Activated naive CD8-positive, alpha-beta T cell treated with anti-CD3 and anti-CD28 coated beads, Interleukin-2, amount 10 ng/mL, durations not matched to agents 7 days and 5 days (primary cell): ENCODE results near the gene RASGEF1C. TPM values are rescaled to one million over a fixed set of nuclear protein-coding genes. Genes with fewer than 3 reads are reported as not detected.

ENCODE experiments used
- ATAC-seq: fragments of 150-1000 bp; cut with Tn5 transposase; one replicate; pipeline ENCODE4 v1.10.0; 2021; ENCODE audit warnings: low read depth, moderate library complexity
- POLR2A ChIA-PET: fragments of 350-600 bp; sonication (Branson Sonifier 250); formaldehyde crosslinking; loops from one replicate; lab custom pipeline; 2021; ENCODE audit warnings: antibody characterized with exemption; lab: Charles Lee
- DNase-seq: peaks from one replicate; pipeline ENCODE4 v3.0.0; 2021
- H3K27ac Mint-ChIP-seq: one replicate; pipeline ENCODE4 v1.8.0; 2022; ENCODE audit warnings: mild to moderate bottlenecking, mixed read lengths
- H3K27me3 Mint-ChIP-seq: one replicate; pipeline ENCODE4 v1.8.0; 2022; ENCODE audit warnings: mild to moderate bottlenecking, moderate library complexity, mixed read lengths
- H3K36me3 Mint-ChIP-seq: one replicate; pipeline ENCODE4 v1.8.0; 2021; ENCODE audit warnings: mild to moderate bottlenecking, mixed read lengths
- H3K4me1 Mint-ChIP-seq: one replicate; pipeline ENCODE4 v1.8.0; 2021; ENCODE audit warnings: mixed read lengths
- H3K4me3 Mint-ChIP-seq: one replicate; pipeline ENCODE4 v1.8.0; 2022; ENCODE audit warnings: mild to moderate bottlenecking, moderate library complexity, mixed read lengths
- H3K9me3 Mint-ChIP-seq: one replicate; pipeline ENCODE4 v1.8.0; 2021; ENCODE audit warnings: mixed read lengths
- total RNA-seq, 2 experiments: library from RNA; stranded (reverse); gene quantifications; one replicate each; pipeline ENCODE4 v1.2.3, GENCODE V29; 2021

The RASGEF1C gene
- total RNA-seq, 2 experiments from 2014 or later: not detected

DNA sequence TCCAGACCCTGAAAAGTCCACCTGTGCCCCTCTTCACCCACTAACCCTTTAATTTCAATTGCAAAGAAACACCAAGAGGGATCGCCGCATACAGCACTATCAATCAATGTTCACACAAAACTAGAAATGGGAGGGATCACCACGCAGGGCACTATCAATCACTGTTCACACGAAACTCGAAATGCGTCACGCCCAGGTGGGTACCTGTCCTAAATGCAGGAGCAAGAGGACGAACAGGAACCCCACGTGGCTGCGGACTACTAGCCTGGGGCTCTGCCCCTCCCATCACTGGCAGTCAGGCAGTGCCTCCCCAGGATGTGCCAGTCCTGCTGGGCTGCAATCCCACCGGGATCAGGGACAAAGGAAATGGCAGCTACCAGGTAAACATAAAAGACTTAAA lies 28.2 kb downstream of the RASGEF1C start:
- DNase-seq (no peak), ATAC-seq (no peak)
- Mint-ChIP-seq H3K27me3 (no peaks in the 10 kb centered on the region), H3K36me3 (no peaks in the 10 kb centered on the region), H3K27ac (no peak overlapping the region), H3K9me3 (peaks cover 1% of the 10 kb centered on the region), H3K4me1 (no peaks in the 10 kb centered on the region), H3K4me3 (no peak overlapping the region)
- POLR2A ChIA-PET: no interaction called here

DNA sequence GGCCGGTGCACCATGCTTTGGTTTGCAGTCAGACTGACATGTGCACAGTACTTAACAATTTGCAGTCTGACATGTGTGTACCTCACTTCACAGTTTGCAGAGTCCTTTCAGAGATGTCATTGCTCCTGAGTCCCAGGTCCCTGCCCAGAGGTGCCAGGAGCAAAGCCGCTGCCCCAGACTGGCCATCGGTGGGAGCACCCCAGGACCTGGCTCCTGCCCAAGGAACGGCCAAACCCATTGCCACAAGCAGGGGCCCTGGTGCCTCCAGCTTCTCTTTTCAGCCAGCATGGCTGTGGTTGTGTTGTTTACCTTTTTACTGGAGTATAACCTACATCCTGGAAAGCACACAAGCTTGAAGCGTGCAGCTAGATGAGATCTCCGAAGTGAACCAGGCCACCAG lies 28.6 kb downstream of the RASGEF1C start:
- DNase-seq (no peak), ATAC-seq (no peak)
- POLR2A ChIA-PET: no interaction called here
- H3K4me3 Mint-ChIP-seq: no peak overlapping the region
- H3K27ac Mint-ChIP-seq: no peak overlapping the region
- no peaks in the 10 kb centered on the region for H3K27me3 Mint-ChIP-seq
- H3K36me3 Mint-ChIP-seq: no peaks in the 10 kb centered on the region
- H3K4me1 Mint-ChIP-seq: no peaks in the 10 kb centered on the region
- peaks cover 1% of the 10 kb centered on the region for H3K9me3 Mint-ChIP-seq

DNA sequence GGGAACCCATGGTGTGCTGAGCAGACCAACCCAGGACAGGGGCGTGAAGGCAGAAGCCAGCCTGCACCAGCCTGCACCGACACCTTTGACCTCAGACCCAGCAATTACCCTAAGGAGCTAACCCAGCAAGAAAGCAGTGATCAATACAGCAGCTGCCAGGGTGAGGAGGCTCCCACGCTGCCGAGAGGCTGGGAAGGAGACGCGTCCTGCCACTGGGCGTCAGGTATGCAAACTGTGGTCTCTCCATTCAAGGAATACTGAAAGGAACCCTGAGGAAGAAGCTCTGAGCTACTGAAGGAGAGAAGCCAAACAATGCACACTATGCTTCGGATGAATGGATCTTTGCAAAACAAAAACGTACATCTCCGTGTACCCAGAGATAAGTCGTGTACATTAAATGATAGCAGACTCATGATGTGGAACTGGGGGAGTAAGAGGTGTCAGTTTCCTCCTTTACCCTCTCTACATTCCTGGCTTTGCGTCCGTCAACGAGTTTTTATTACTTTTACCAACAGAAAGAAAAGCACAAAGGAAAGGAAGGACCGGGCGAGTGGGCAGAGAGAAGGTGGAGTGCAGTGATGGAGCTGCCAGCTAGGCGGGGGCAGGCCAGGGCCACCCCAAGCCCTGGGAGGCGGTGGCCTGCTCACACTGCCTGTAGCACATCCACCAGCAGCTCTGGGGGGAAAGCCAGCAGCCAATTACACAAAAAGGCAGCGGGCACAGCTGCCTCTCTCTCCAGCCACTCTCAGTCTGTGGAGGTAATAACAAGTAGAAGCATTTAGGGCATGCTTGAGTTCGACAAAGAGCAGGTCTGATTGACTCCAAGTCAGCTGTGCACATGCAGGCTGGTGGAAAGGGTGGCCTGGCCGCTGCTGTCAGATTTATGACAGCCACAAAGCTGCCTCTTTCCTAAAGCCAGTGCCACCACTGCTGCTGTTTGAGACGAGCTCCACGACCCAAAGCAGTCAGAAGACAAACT lies 29.3 kb downstream of the RASGEF1C start:
- no peak for ATAC-seq
- Mint-ChIP-seq H3K4me3 (no peak overlapping the region), H3K36me3 (no peaks in the 10 kb centered on the region), H3K27me3 (no peaks in the 10 kb centered on the region), H3K4me1 (no peaks in the 10 kb centered on the region), H3K9me3 (peaks cover 1% of the 10 kb centered on the region), H3K27ac (no peak overlapping the region)
- POLR2A ChIA-PET: no interaction called here
- no peak for DNase-seq

DNA sequence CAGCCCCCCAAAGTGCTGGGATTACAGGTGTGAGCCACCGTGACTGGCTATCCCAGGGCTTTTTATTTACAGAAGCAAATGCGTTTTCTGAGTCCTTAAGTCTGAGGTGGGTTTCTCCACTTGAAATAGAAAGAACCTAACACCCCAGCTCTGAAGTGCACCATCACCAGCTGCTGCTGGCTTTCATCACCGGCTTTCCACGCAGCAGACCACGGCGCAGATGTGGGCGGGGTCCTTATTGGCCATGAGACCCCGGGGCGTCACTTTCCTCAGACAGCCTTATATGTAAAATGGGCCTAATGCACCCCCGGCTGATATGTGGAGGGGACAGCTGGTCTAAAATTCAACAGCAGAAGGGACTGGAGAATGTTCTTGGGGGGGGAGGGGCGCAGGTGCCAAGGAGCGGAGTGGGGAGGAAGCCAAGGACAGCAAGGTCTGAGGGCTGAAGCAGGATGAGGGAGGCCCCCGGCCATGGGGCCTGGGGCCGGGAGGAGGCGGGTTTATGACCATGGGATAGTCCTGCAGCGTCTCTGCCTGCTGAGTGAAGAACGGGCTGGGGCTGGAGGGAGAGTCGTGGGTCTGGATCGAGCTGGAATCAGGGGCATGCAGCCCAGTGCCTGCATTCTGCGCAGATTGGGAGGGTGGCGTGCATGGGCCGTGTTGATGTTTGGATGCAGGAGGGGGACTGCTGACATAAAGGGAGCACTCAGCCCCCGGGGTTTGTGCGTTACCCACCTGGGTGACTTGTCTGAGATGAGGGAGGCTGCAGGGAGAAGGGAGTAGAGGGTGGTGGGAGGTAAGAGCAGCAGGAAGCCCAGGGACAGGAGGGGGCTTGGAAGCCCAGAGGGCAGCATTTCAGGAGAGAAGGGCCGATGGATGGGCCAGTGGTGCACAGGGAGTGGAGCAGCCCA lies 30.2 kb downstream of the RASGEF1C start:
- Mint-ChIP-seq H3K36me3 (no peaks in the 10 kb centered on the region), H3K9me3 (peaks cover 1% of the 10 kb centered on the region), H3K4me3 (no peak overlapping the region), H3K27ac (no peak overlapping the region), H3K27me3 (no peaks in the 10 kb centered on the region), H3K4me1 (no peaks in the 10 kb centered on the region)
- POLR2A ChIA-PET: no interaction called here
- DNase-seq: no peak
- no peak for ATAC-seq

DNA sequence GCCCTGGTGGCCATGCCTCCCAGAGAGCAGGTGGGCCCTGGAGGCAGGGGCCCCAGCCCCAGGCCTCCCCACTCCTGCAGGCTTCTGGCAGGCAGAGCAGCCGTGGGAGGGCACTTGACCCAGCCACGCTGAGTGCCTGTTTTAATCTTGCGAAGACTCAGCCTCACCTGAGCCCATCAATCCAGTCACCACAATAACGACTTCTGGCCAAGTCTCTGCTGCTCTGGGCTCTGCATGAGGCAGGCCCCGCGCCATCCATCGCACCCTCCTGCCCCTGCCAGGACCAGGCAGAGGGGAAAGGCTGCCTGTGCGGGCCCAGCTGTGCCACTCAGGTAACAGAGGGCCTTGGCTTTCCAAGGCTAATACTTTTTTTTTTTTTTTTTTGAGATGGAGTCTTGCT lies 32.8 kb downstream of the RASGEF1C start:
- Mint-ChIP-seq H3K9me3 (no peaks in the 10 kb centered on the region), H3K4me3 (no peak overlapping the region), H3K27me3 (no peaks in the 10 kb centered on the region), H3K36me3 (no peaks in the 10 kb centered on the region), H3K27ac (no peak overlapping the region), H3K4me1 (no peaks in the 10 kb centered on the region)
- DNase-seq (no peak), ATAC-seq (no peak)
- POLR2A ChIA-PET: no interaction called here

DNA sequence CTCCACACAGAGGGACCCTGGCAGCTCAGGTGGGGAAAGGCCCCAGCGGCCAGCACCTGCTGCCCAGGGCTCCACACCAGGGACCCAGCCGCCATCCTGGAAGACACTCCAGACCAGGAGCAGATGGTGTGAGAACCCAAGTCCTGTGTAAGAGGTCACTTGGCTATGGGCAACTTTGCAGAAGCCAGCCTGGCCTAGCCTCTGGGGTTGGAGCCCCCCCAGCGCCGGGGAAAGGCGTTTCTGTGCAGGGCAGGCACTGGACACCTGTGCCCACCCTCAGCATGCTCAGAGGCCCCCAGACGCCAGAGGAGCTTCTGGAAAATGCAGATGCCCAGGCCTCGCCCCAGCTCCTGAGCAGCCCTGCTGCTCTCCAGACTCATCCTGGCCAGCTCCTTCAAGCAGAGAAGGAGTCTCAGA lies 34.0 kb downstream of the RASGEF1C start:
- no peaks in the 10 kb centered on the region for H3K4me1 Mint-ChIP-seq
- POLR2A ChIA-PET: no interaction called here

DNA sequence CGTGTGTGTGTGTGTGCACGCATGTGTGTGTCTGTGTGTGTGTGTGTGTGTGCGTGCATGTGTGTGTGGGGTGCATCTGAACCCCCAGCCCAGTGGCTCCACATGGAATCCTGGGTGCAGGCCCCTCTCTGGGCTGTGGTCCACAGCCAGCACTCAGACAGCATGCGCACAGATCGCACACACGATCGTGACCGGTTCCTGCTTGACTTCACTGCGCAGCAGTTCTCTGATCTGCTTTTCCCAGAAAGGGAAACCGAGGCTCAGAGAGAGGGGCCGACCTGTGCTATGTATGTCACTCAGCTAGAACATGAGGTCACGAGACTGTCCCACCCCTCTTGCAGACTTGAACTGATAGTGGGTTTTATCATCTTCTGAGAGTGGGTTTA lies 34.4 kb downstream of the RASGEF1C start:
- Mint-ChIP-seq H3K27me3 (no peaks in the 10 kb centered on the region), H3K9me3 (no peaks in the 10 kb centered on the region), H3K4me3 (no peak overlapping the region), H3K27ac (no peak overlapping the region), H3K36me3 (no peaks in the 10 kb centered on the region), H3K4me1 (no peaks in the 10 kb centered on the region)
- no peak for ATAC-seq
- POLR2A ChIA-PET: no interaction called here
- DNase-seq: no peak

More for the DNA sequence above, 34.0 kb downstream of the RASGEF1C start:
- H3K27ac Mint-ChIP-seq: no peak overlapping the region
- no peak overlapping the region for H3K4me3 Mint-ChIP-seq
- no peak for ATAC-seq
- no peaks in the 10 kb centered on the region for H3K9me3 Mint-ChIP-seq
- no peaks in the 10 kb centered on the region for H3K36me3 Mint-ChIP-seq
- H3K27me3 Mint-ChIP-seq: no peaks in the 10 kb centered on the region
- no peak for DNase-seq

DNA sequence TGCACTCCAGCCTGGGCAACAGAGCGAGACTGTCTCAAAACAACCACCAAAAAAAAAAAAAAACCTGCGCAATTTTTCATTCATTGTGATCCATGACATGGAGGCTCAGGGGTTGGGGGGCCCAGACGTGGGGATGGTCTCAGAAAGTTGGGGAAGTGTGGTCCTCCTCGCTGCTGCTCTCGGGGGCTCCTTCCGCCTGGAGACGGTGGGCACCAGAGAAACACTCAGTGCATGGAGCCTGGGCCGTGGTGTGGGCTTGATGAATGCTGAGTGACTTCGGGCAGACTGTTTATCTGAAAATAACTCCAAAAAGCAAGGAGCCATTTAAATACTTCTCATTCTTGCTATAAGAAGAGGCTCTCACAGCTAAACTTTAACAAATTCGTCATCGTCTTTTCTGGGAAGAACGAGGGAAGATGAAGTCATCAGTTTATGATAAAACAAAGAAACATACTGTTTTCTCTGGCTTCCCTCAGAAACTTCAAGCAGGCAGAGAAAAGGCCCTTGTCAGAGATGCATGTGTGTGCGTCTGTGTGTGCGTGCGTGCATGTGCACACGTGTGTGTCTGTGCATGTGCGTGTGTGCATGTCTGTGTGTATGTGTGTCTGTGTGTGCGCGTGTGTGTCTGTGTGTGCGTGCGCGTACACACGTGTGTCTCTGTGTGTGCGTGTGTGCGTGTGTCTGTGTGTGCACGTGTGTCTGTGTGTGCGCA lies 35.0 kb downstream of the RASGEF1C start:
- Mint-ChIP-seq H3K4me1 (no peaks in the 10 kb centered on the region), H3K9me3 (no peaks in the 10 kb centered on the region), H3K27me3 (no peaks in the 10 kb centered on the region), H3K27ac (no peak overlapping the region), H3K36me3 (no peaks in the 10 kb centered on the region), H3K4me3 (no peak overlapping the region)
- no peak for ATAC-seq
- DNase-seq: no peak
- POLR2A ChIA-PET: no interaction called here

DNA sequence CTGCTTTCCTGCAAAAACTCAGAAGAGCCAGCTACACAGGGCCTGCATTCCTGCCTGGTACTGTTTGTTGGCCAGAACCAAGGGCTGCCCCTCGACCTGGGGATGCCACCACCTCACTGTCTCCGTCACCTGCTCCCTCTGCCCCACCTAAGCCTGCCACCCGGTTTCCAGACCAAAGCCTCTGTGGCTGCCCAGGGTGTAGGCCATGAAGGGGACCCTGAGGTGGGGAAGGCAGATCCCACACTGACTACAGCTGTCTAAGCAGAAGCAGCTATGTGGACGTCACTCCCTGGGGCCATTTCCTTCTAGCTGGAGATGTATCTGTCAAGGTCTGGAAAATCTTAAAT lies 35.8 kb downstream of the RASGEF1C start:
- no peaks in the 10 kb centered on the region for H3K36me3 Mint-ChIP-seq
- no peaks in the 10 kb centered on the region for H3K4me1 Mint-ChIP-seq
- H3K27me3 Mint-ChIP-seq: no peaks in the 10 kb centered on the region
- H3K9me3 Mint-ChIP-seq: no peaks in the 10 kb centered on the region
- POLR2A ChIA-PET: no interaction called here
- no peak overlapping the region for H3K27ac Mint-ChIP-seq
- ATAC-seq (no peak), DNase-seq (no peak)
- no peak overlapping the region for H3K4me3 Mint-ChIP-seq

DNA sequence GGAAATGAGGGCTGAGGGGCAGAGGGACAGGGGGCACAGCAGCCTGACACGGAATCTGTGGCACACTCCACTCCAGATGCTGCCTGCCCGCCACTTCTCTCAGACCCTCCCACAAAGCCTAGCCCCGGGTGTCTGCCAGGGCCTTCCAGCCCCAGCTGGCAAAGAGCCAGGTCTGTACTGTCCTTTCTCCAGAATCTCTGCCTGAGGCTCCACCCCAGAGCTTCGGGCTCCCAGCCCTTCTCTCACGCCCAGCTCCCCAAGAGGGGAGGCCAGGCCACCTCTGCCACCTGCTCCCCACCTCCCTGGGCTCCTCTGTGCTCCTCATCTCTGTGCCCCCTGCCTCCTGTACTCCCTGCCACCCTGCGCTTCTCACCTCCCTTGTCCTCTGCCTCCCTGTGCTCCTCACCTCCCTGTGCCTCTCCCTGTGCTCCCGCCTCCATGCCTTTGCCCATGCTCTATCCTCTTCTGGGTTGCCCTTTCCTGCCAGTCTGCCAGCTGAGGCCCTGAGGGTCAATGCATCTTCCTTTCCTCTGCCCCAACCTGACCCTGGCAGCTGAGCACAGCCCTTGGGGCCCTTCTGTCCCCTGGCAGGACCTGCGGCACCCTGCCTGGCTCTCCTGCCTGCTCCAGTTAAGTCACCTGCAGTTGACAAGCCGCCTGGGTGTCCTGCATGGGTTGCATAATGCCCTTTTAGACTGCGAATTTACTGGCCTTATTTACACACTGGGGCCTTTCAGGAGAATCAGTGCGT lies 36.4 kb downstream of the RASGEF1C start:
- POLR2A ChIA-PET: no interaction called here
- Mint-ChIP-seq H3K4me1 (no peaks in the 10 kb centered on the region), H3K4me3 (no peak overlapping the region), H3K9me3 (no peaks in the 10 kb centered on the region), H3K36me3 (no peaks in the 10 kb centered on the region), H3K27me3 (no peaks in the 10 kb centered on the region), H3K27ac (no peak overlapping the region)
- no peak for DNase-seq
- ATAC-seq: no peak

DNA sequence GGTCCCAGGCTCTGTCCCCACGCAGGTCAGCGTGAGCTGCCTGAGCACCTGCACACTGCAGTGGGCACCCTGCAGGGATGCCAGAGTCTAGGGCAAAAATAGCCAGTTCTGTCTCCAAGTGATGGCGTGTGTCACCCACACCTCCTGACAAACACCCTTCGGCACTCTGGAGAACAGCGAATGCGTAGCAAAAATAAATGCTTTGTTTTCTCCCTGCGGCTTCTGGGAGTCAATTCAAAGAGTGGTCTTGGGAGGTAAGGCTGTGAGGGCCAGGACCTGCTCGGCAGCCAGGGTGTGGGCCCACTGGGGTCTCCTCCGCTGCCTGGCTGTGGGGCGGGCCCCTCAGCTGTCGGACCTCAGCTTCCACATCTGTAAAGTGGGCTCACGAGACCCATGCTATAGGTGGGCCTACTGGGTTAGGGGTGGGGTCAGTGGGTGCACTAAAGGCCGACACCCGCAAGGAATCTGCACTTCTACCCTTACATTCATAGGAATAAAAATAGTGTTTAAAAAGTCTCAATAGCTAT lies 37.4 kb downstream of the RASGEF1C start:
- Mint-ChIP-seq H3K27ac (no peak overlapping the region), H3K4me1 (no peaks in the 10 kb centered on the region), H3K27me3 (no peaks in the 10 kb centered on the region), H3K4me3 (no peak overlapping the region), H3K9me3 (no peaks in the 10 kb centered on the region), H3K36me3 (no peaks in the 10 kb centered on the region)
- DNase-seq (no peak), ATAC-seq (no peak)
- POLR2A ChIA-PET: no interaction called here

DNA sequence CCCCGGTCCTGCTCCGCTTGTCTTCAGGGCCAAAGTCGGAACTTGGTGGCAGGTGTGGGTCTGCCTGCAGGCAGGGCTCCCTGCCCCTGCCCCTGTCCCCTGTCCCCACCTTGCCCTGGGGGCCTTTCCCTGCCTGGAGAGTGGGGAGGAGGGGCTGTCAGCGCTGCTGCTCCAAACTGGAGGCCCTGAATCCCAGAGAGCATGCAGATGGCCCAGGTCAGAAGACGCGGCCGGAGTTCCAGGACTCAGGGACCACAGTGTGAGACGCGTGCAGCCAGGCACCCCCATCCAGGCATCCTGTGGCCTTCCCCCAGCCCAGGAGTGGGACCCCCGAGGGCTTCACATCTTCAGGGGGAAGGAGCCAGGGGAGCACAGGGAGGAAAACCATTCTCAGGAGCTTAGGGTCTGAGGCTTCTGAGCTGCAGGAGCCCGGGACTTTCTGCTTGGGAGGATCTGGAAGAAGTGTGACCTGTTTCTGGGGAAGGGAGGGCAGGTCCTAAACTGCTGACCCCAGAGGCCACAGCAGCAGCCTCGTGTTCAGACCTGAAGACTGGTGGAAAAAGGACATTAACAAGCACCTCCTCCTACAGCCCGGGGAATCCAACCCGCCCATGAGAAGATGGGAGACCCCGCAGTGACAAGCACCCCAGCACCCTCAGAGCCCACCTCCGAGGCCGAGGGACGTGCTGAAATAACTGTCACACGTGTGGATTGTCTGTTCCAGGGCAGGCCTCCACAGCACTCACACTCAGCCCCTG lies 38.0 kb downstream of the RASGEF1C start:
- no peak for ATAC-seq
- no peak for DNase-seq
- H3K4me3 Mint-ChIP-seq: no peak overlapping the region
- no peak overlapping the region for H3K27ac Mint-ChIP-seq
- peaks cover 5% of the 10 kb centered on the region for H3K27me3 Mint-ChIP-seq
- H3K9me3 Mint-ChIP-seq: no peaks in the 10 kb centered on the region
- H3K4me1 Mint-ChIP-seq: no peaks in the 10 kb centered on the region
- POLR2A ChIA-PET: no interaction called here
- H3K36me3 Mint-ChIP-seq: no peaks in the 10 kb centered on the region
